Vagina (tissue), 2 donors: ENCODE results near the gene CAPNS1. TPM values are rescaled to one million over a fixed set of nuclear protein-coding genes. Genes with fewer than 3 reads are reported as not detected.
A peak's percentile ranks its signal among the peaks of the same experiment; 100 is the strongest.

Experiments
- DNase-seq, 2 donors: peaks; one replicate each; pipeline ENCODE4 v3.0.0-alpha.2; 2017; ENCODE audit errors: extremely low spot score in 2 of 2
- H3K27ac ChIP-seq: fragments of 200-600 bp; sonication (generic); one replicate; pipeline ENCODE4 v1.5.1; 2019
- H3K27me3 ChIP-seq: fragments of 200-600 bp; sonication (generic); one replicate; pipeline ENCODE4 v1.5.1; 2019
- H3K36me3 ChIP-seq, 2 donors: fragments of 200-600 bp; sonication (generic); one replicate each; pipeline ENCODE4 v1.5.1; 2017 to 2019
- H3K4me1 ChIP-seq: fragments of 200-600 bp; sonication (generic); one replicate; pipeline ENCODE4 v1.5.1; 2019
- H3K4me3 ChIP-seq, 2 donors: fragments of 200-600 bp; sonication (generic); 1 replicate in 1 of 2; 2 replicates in 1 of 2; pipeline ENCODE4 v1.5.1; 2016 to 2019
- H3K9me3 ChIP-seq: fragments of 200-600 bp; sonication (generic); one replicate; pipeline ENCODE4 v1.5.1; 2019
- POLR2A ChIP-seq, 2 donors: fragments of 450-650 bp; IDR thresholded peaks; one replicate each; pipeline ENCODE4 v1.6.1; 2017; ENCODE audit warnings: antibody characterized with exemption in 2 of 2, mild to moderate bottlenecking in 2 of 2, moderate library complexity in 2 of 2
- POLR2AphosphoS5 ChIP-seq, 2 donors: sonication (generic); formaldehyde crosslinking; IDR thresholded peaks; one replicate each; pipeline ENCODE4 v1.9.0; 2017; ENCODE audit warnings: antibody characterized with exemption in 2 of 2, mild to moderate bottlenecking in 2 of 2, low read depth in 1 of 2; ENCODE audit not compliant: insufficient read depth in 1 of 2
- intact Hi-C: fragments of 100-400 bp; cut with DNase I; formaldehyde crosslinking; loops from one replicate; pipeline ENCODE4 v1.15.1; 2023
- total RNA-seq: library from RNA; depleted of rRNA; stranded (reverse); fragments of >200 nt; gene quantifications from one replicate; pipeline ENCODE4 v1.2.3, GENCODE V29; 2016
- TF ChIP-seq, protein P1 (sequence below), 3 experiments: fragments of 450-650 bp in 2 of 3; fragments of 200-600 bp in 1 of 3; sonication (generic) in 1 of 3; IDR thresholded peaks; one replicate each; pipeline ENCODE4 v1.5.1; 2017 to 2019; ENCODE audit warnings: antibody characterized with exemption in 3 of 3, mild to moderate bottlenecking in 2 of 3, moderate library complexity in 2 of 3

The CAPNS1 gene
- total RNA-seq, 1 donor from 2014 or later = 181 TPM

DNA sequence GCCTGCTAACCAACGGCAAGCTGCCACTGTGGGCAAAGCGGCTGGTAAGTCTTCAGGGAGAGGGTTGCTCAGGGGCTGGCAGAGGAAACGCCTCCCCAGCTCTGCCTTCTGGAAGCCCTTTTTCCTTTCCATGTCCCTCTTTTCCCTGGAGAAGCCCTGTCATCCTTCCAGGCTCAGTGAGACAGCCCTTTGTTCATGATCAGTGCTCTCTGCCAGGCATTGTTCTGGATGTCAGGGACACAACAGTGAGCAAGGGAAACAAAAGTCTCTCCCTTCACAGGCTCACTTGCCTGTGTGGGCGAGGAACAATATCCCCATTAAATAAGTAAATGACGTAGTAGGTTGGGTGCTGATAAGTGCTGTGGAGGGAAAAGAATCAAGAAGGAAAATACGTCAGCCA lies 42.8 kb upstream of the CAPNS1 start:
- intact Hi-C loops = loop anchor here (10.0 kb wide), 1 partner anchor 732 kb away; no protein-coding TSS in a partner anchor
- TF ChIP-seq, protein P1, sequence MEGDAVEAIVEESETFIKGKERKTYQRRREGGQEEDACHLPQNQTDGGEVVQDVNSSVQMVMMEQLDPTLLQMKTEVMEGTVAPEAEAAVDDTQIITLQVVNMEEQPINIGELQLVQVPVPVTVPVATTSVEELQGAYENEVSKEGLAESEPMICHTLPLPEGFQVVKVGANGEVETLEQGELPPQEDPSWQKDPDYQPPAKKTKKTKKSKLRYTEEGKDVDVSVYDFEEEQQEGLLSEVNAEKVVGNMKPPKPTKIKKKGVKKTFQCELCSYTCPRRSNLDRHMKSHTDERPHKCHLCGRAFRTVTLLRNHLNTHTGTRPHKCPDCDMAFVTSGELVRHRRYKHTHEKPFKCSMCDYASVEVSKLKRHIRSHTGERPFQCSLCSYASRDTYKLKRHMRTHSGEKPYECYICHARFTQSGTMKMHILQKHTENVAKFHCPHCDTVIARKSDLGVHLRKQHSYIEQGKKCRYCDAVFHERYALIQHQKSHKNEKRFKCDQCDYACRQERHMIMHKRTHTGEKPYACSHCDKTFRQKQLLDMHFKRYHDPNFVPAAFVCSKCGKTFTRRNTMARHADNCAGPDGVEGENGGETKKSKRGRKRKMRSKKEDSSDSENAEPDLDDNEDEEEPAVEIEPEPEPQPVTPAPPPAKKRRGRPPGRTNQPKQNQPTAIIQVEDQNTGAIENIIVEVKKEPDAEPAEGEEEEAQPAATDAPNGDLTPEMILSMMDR (IDR thresholded peaks at IDR 0.05) = no peak
- TF ChIP-seq POLR2A (IDR thresholded peaks at IDR 0.05) (no peak), POLR2AphosphoS5 (IDR thresholded peaks at IDR 0.05; ENCODE audit: insufficient read depth in 1 of 2, low read depth in 1 of 2) (no peak)
- Histone ChIP-seq H3K27ac (no peak overlapping the region), H3K4me1 (peaks cover 14% of the 10 kb centered on the region), H3K9me3 (no peaks in the 10 kb centered on the region), H3K4me3 (no peak overlapping the region), H3K36me3 (no peaks in the 10 kb centered on the region), H3K27me3 (no peaks in the 10 kb centered on the region)
- DNase-seq = no peak

GRCh38 chr19:36099166-36099785 lies 40.6 kb upstream of the CAPNS1 start:
- Histone ChIP-seq H3K4me3 (no peak overlapping the region), H3K9me3 (no peaks in the 10 kb centered on the region), H3K36me3 (no peaks in the 10 kb centered on the region), H3K4me1 (peaks cover 14% of the 10 kb centered on the region), H3K27me3 (no peaks in the 10 kb centered on the region), H3K27ac (no peak overlapping the region)
- TF ChIP-seq, protein P1 (IDR thresholded peaks at IDR 0.05) = no peak
- no peak for TF ChIP-seq POLR2AphosphoS5 (IDR thresholded peaks at IDR 0.05; ENCODE audit: insufficient read depth in 1 of 2, low read depth in 1 of 2)
- no peak for TF ChIP-seq POLR2A (IDR thresholded peaks at IDR 0.05)
- no peak for DNase-seq
- intact Hi-C loops = loop anchor here (10.0 kb wide), 1 partner anchor 734 kb away; no protein-coding TSS in a partner anchor

- TF ChIP-seq, protein P1 (IDR thresholded peaks at IDR 0.05) = no peak
- TF ChIP-seq POLR2AphosphoS5 (IDR thresholded peaks at IDR 0.05; ENCODE audit: insufficient read depth in 1 of 2, low read depth in 1 of 2) (no peak), POLR2A (IDR thresholded peaks at IDR 0.05) (no peak)
- no peaks in the 10 kb centered on the region for H3K9me3 ChIP-seq
- no peak overlapping the region for H3K4me3 ChIP-seq
- peaks cover 14% of the 10 kb centered on the region for H3K4me1 ChIP-seq
- H3K36me3 ChIP-seq = no peaks in the 10 kb centered on the region
- no peaks in the 10 kb centered on the region for H3K27me3 ChIP-seq
- no peak for DNase-seq
- no peak overlapping the region for H3K27ac ChIP-seq
- intact Hi-C loops = no loop called here
Observed at GRCh38 chr19:36100476-36100875, 39.4 kb upstream of the CAPNS1 start.

DNA sequence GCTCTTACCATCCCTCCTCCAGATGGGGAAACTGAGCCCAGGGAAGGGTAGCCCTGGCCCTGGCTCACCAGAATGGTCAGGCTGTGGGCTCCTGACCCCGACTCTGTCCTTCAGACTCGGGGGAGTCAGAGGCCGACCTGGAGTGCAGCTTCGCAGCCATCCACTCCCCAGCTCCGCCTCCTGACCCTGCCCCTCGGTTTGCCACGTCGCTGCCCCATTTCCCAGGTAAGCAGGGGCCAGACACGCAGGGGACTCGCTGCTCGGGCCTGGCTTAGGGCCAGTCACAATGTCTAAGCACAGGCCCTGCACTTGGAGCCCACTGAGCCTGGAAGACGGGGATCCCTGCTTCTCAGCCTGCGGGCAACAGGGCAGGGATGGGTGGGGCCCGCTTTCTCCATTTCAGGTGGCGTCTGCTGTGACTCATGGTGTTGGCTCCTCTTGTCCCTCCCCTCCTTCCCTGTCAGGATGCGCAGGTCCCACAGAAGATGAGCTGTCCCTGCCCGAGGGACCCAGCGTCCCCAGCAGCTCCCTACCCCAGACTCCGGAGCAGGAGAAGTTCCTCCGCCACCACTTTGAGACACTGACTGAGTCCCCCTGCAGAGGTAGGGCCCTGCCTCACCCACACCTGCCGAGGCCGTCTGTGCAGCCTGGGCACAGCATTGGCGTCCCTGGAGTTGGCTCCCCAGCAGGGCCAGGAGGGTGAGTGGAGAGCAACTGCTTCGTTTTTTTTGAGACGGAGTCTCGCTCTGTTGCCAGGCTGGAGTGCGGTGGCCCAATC lies 38.1 kb upstream of the CAPNS1 start:
- TF ChIP-seq, protein P1 (IDR thresholded peaks at IDR 0.05) = no peak
- peak in 1 of 2 donors; percentile 13 for TF ChIP-seq POLR2AphosphoS5 (IDR thresholded peaks at IDR 0.05; ENCODE audit: insufficient read depth in 1 of 2, low read depth in 1 of 2)
- Histone ChIP-seq H3K36me3 (no peaks in the 10 kb centered on the region), H3K9me3 (no peaks in the 10 kb centered on the region), H3K27ac (no peak overlapping the region), H3K4me1 (peaks cover 14% of the 10 kb centered on the region), H3K4me3 (no peak overlapping the region), H3K27me3 (no peaks in the 10 kb centered on the region)
- intact Hi-C loops = no loop called here
- DNase-seq = no peak
